OCI-LY3 (cell line): ENCODE measurements around the gene JAM3.

Experiments used
- CTCF ChIP-seq: fragments of 200-600, 300-600 bp; sonication (generic); IDR thresholded peaks from 2 replicates; pipeline ENCODE4 v1.5.1; 2014; ENCODE audit warnings: antibody characterized with exemption, low read length, low read depth
- EZH2phosphoT487 ChIP-seq: fragments of 200-600 bp; shearing (Covaris generic); IDR thresholded peaks from 2 replicates; pipeline ENCODE4 v1.6.1; 2018; ENCODE audit warnings: antibody characterized with exemption, mixed run types, low read depth

- TF ChIP-seq CTCF (peak; percentile 46), EZH2phosphoT487 (no peak)
Observed at GRCh38 chr11:134098566-134099184, 29.8 kb downstream of the JAM3 start.
